ENCODE data around the gene TNRC6C. TPM values are rescaled to one million over a fixed set of nuclear protein-coding genes. Genes with fewer than 3 reads are reported as not detected.

TNRC6C gene
- total RNA-seq, 4 donors from 2014 or later: 5.3 to 15.4 (median 6.8) TPM

DNA sequence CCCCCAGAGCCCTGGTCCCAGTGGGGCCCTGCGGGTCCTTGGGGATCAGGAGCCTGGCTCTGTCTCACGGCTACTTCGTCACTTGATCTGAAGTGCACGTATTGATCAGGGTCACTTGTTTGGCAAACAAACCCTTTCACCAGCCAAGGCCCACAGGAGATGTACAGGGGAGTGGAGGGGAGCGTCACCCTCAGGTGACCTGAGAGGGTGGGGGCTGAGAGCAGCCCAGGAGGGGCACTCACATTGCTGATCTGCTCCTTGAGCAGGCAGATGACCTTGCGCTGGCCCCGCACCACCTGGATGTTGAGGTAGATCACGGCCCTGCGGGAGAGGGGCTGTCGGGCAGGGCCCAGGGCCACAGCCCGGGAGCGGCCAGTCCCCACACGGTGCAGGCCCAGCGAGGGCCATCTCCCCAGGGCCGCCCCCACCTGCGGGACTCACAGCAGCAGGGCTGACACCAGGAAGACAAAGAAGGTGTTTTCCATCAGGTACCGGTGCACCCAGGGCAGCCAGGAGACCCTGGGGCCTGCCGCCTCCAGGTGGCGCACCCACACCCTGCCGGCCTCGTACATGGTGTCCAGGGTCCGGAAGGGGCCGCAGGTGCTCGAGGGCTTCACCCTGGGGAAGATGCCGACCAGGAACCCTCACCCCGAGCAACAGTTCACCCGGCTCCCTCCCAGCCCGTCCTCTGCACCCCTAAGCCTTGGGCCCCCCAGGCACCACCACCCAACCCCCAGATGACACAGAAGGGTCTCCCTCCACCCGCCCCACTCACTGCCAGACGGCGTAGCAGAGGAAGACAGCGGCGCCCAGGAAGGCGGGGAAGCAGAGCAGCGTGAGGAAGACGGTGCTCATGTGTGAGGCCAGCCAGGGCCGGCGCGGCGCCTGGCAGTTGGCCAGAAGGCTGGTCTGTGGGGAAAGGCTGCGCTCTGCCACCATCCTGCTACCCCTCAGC is 158.8 kb downstream of the TNRC6C start:
- intact Hi-C loops (cut with DNase I; ENCODE audit: low total_unique reads): no loop called here
- TF ChIP-seq POLR2A (IDR thresholded peaks at IDR 0.05): no peak
- no peak for TF ChIP-seq CTCF (IDR thresholded peaks at IDR 0.05)
- no peak for DNase-seq (ENCODE audit: low spot score in 2 of 2)
- no peak overlapping the region for H3K4me3 ChIP-seq (ENCODE audit: low read depth, poor library complexity, severe bottlenecking)
- 38 to 53% methylated on average over 26 to 27 of the region's 41 CpGs for WGBS, 2 donors

DNA sequence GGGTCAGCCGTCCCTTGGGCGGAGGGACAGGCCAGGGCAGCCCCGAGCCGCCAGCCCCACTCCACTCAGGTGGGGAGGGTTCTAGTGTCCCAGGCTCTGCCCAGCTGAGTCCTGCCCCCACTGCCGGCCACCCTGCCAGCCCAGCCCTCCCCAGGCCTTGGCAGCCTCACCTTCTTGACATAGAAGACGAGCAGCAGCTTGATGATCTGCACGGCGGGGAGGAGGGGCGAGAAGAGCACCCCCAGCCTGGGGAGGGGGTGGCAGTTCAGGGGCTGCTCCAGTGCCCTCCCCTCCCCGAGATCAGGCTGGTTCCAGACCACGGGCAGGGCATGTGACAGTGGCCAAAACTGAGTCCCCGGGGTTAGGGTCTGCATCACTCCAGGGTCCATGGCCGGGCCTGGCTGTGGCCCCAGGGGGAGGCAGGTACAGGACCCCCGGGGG is 160.3 kb downstream of the TNRC6C start:
- WGBS, 2 donors: 83 to 87% methylated on average over 11 to 12 of the region's 14 CpGs
- DNase-seq (ENCODE audit: low spot score in 2 of 2): no peak
- TF ChIP-seq CTCF (IDR thresholded peaks at IDR 0.05) (no peak), POLR2A (IDR thresholded peaks at IDR 0.05) (no peak)
- intact Hi-C loops (cut with DNase I; ENCODE audit: low total_unique reads): no loop called here
- H3K4me3 ChIP-seq (ENCODE audit: low read depth, poor library complexity, severe bottlenecking): no peak overlapping the region

- DNase-seq (ENCODE audit: low spot score in 2 of 2): no peak
- WGBS, 2 donors: 92 to 94% methylated on average over 13 of the region's 13 CpGs
- H3K4me3 ChIP-seq (ENCODE audit: low read depth, poor library complexity, severe bottlenecking): no peak overlapping the region
- TF ChIP-seq CTCF (IDR thresholded peaks at IDR 0.05): no peak
- no peak for TF ChIP-seq POLR2A (IDR thresholded peaks at IDR 0.05)
- intact Hi-C loops (cut with DNase I; ENCODE audit: low total_unique reads): no loop called here
Observed at GRCh38 chr17:78120537-78120936, 162.0 kb downstream of the TNRC6C start.

DNA sequence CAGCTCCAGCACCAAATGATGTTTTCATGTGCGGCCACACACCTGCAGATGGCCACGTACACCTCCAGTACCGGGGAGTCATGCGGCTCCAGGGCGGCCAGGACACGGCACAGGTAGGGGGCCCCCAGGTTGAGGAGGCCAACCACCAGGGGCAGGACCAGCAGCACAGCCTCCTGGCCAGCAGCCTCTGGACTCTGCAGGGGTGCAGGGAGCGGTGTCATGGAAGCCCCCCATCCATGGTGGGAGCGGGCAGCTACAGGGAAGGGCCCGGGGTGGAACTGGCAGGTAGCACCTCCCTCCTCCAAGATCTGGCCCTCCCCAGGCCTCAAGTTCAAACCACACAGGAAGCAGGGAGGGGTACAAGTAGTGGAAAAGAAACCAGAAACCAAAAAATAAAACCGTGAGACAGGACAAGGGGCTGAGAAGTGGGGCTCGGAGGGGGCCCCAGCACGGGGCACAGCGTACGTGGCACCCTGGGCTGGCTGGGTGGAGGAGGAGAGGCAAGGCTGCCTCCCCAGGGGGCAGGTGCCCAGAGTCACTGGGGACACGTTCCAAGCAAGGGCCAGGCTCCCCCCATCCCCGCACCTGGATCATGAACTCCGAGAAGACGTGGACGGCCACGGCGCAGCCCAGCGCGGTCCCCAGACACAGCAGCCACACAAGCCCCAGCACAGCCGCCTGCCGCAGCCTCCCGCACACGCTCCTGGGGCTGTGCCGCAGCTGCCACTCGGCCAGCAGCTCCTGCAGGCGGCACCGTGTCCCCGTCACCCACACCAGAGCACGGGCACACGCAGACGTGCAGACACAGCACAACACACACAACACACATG is 162.7 kb downstream of the TNRC6C start:
- no peak for TF ChIP-seq POLR2A (IDR thresholded peaks at IDR 0.05)
- TF ChIP-seq CTCF (IDR thresholded peaks at IDR 0.05): no peak
- H3K4me3 ChIP-seq (ENCODE audit: low read depth, poor library complexity, severe bottlenecking): no peak overlapping the region
- DNase-seq (ENCODE audit: low spot score in 2 of 2): no peak
- 78 to 89% methylated on average over 27 to 35 of the region's 35 CpGs for WGBS, 2 donors
- intact Hi-C loops (cut with DNase I; ENCODE audit: low total_unique reads): no loop called here

DNA sequence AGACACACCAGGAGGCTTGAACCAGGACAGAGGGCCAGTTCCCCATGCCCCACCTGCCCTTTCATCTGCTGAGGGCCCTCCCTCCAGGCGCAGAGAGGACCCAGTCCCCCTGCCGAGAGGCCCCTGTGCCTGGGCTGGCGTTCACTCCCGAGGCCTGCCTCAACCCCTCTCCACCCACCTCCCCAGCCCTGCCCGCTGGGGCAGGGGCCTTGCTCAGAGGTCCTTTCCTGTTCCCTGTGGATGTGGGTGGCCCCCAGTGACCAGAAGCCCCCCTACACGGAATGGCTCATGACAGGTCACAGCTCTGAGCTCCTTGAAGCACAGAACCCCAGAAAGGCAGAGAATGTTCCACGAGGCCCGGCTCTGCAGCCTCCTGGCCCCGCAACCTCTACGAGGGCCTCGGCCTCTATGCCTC is 163.3 kb downstream of the TNRC6C start:
- TF ChIP-seq POLR2A (IDR thresholded peaks at IDR 0.05) (no peak), CTCF (IDR thresholded peaks at IDR 0.05) (no peak)
- no peak for DNase-seq (ENCODE audit: low spot score in 2 of 2)
- intact Hi-C loops (cut with DNase I; ENCODE audit: low total_unique reads): no loop called here
- H3K4me3 ChIP-seq (ENCODE audit: low read depth, poor library complexity, severe bottlenecking): no peak overlapping the region
- WGBS, 2 donors: 78 to 85% methylated on average over 8 to 11 of the region's 11 CpGs

All from lower leg skin (tissue), 4 donors.